Subcutaneous adipose tissue (tissue), 4 donors: ENCODE results near the gene MBNL2. TPM values are rescaled to one million over a fixed set of nuclear protein-coding genes. Genes with fewer than 3 reads are reported as not detected.

Source experiments
- total RNA-seq, 4 donors: library from RNA; depleted of rRNA; stranded (reverse); fragments of >200 nt; gene quantifications; one replicate each; pipeline ENCODE4 v1.1.0, GENCODE V29; 2016
- TF ChIP-seq, protein P1 (sequence below): fragments of 450-650 bp; IDR thresholded peaks from one replicate; pipeline ENCODE4 v1.5.1; 2016; ENCODE audit warnings: low read depth, mild to moderate bottlenecking, control low read depth, antibody characterized with exemption, moderate library complexity

MBNL2 gene
- total RNA-seq, 4 donors from 2014 or later, result 83.9 to 141 (median 91.2) TPM

DNA sequence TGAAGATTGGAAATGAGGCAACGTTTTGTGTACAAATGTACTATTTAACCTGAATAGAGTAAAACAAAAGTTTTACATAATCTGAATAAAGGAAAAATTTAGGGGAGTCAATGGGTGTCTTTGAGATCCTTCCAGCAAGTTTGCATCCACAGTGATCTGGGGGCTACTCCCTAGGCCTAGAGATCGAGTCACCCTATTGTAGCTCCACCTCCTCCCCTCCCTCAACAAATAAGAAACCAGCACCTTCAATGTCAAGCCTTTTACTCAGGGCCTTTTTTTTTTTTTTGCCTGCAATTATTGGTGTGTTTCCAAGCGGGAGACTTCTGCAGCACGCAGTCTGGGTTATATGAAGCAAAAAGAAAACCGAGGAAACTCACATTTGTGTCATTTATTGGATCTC, 195.6 kb downstream of the MBNL2 start:
- TF ChIP-seq, protein P1, sequence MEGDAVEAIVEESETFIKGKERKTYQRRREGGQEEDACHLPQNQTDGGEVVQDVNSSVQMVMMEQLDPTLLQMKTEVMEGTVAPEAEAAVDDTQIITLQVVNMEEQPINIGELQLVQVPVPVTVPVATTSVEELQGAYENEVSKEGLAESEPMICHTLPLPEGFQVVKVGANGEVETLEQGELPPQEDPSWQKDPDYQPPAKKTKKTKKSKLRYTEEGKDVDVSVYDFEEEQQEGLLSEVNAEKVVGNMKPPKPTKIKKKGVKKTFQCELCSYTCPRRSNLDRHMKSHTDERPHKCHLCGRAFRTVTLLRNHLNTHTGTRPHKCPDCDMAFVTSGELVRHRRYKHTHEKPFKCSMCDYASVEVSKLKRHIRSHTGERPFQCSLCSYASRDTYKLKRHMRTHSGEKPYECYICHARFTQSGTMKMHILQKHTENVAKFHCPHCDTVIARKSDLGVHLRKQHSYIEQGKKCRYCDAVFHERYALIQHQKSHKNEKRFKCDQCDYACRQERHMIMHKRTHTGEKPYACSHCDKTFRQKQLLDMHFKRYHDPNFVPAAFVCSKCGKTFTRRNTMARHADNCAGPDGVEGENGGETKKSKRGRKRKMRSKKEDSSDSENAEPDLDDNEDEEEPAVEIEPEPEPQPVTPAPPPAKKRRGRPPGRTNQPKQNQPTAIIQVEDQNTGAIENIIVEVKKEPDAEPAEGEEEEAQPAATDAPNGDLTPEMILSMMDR, result no peak

DNA sequence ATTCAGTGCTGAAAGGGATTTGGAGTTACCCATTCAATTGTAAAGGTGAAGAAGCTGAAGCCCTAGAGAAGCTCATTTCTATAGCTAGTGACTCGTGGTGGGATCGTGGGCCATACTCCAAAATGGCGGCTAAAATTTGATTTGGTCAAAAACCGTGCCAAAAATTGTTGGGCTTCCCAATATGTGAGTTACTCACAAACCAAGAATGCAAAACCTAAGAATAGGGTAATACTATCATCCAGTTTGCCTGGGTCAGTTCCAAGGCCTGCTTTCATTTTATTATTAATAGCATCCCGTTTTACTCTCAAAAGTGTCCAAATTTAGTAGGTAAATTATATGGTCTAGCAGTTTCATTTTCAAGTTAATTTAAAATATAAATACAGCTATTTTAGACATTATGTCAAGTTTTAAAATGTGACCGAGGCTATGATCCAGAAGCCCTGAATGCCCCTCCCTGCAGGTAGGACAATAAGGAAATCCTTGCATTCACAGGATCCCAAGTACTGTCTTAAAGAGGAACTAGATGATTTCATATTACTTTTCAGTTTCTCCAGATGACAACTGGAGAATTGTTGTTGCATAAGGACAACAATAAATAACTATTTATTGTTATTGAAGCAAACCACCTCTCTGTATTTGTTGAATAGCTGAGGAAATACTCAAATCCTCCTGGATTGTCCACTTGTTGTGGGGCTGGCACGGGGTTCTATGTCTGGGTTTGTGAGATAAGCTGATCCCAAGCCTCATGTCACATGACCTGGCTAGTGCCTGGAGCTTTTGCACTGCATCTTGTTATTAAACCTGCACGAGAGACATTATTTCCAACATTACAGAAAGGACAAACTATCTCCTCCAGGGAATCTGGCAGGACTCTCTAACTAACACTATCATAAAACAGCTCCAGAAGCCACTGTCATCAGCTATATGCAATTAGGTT, 200.3 kb downstream of the MBNL2 start:
- TF ChIP-seq, protein P1, result no peak

DNA sequence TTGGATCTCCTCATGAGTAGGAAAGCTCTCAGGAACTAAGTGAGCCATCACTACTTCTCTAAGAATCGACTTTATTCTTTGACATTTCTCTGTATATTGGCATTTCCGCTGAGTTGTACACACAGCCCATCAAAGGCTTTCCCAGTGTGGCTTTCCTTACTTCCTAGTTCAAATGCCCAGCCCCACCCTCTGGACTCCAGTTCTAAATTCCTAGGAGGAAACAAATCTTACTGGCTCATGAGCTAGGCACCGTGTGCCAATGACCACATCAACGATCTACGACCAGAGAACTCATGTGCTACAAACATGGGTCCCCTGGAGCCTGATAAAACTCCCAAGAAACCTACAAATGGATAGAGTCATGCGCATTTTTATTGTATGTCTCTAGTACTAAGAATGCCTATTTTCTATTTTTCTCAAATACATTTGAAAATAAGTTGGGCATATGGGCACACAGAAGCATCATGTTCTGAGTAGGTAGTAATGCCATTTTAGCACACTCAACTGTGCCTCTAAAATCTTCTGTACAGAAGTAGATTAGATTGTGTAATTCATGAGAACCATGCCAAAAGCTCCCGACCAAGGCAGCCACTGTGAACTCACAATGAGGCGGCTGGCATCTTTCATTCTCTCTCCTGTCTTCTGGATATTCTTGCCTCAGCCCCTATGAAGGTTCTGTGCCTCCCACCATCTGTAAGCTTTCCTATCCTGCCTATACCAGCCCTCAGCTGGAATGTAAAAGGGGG, 201.3 kb downstream of the MBNL2 start:
- TF ChIP-seq, protein P1, result no peak

DNA sequence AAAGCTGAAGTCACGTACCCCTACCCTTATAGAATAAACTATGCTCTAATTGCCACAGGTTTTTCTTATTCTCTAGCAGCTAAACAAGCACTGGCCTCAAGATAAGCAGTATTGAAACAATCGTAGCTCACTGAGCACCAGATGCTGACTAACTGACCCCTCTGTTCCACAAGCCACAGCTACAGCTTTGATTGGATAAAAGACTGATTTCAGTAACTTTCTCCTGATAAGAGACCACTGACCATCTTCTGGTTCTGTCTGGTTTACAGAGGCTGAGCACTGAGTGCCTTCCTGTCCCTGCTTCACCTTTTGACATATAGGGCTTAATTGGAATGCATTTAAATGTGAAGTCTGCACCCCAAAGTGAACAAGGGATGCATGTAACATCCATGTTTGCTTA, 203.5 kb downstream of the MBNL2 start:
- TF ChIP-seq, protein P1, result no peak

DNA sequence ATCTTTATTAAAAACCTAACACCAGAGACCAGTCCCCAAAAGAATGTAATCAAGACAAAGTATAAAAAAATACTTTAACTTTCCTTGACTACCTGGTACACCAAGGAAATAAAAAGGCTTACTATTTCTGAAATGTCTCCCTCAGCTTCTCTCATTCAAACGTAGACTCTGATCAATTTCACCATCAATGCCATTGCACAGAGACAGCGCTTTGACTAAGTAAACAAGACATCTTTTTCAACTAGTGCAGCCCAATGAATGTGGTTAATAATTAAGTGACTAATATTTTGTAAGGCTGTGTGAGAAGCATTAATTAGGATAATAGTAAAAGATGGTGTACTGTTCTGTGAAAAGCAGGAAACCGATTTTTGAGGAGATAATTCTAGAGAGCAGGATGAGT, 204.6 kb downstream of the MBNL2 start:
- TF ChIP-seq, protein P1, result no peak

DNA sequence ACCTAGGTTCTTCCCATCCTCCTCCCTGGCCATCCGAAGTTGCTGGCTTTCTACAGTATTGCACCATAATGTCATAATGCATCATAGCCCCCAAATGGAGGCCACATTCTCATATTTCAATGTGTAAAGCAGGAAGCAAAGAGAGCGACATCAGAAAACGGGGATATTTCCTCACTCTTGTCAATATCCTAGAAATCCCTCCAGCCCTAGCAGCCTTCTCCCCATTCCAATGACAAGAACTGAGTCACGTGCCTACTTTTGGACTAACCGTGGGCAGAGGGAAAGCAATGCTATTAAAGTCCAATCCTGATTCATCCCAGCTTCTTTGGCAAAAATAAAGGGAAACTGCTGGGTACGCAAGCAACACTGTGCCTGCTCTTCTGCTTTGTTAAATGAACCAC, 207.5 kb downstream of the MBNL2 start:
- TF ChIP-seq, protein P1, result no peak

DNA sequence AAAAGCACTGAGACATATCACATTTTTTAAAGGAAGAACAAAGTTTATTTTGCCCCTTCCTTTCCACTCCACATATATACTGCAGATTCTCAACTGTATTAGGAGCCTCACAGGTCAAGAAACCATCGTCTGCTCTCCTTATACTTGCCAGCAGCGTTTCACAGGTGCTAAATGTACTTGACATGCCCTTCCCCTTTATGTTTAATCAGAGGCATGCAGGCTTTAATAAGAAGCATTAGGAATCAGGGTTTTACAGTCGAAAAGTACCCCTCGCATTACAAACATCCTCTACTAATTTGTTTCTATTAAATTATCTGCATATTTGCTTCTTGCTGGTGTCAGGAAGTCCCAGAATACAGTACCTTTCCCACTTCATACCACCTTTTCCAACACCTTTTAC, 208.2 kb downstream of the MBNL2 start:
- TF ChIP-seq, protein P1, result no peak
